Panc1 (cell line): Measurements from ENCODE around the gene CNOT4. TPM values are rescaled to one million over a fixed set of nuclear protein-coding genes. Genes with fewer than 3 reads are reported as not detected.

ENCODE experiments used
- ATAC-seq: fragments of 200-7000 bp; cut with Tn5 transposase; 2 replicates; pipeline ENCODE4 v1.9.1; 2020; ENCODE audit warnings: mild to moderate bottlenecking, moderate library complexity
- BruUV-seq: library from RNA; stranded (reverse); fragments of 400-500 nt; replicated peaks from 2 replicates; lab custom pipeline; 2021; lab: Mats Ljungman, UMichigan
- CTCF ChIA-PET: fragments of 300-600 bp; sonication (Branson Sonifier 250); formaldehyde crosslinking; loops from one replicate; lab custom pipeline; 2022; ENCODE audit warnings: antibody characterized with exemption; lab: Charles Lee
- POLR2A ChIA-PET: fragments of 300-600 bp; sonication (Branson Sonifier 250); formaldehyde crosslinking; loops from one replicate; lab custom pipeline; 2022; ENCODE audit warnings: antibody characterized with exemption; lab: Charles Lee
- DNase-seq: peaks from one replicate; pipeline ENCODE4 v3.0.0-alpha.2; 2010; ENCODE audit warnings: low read depth, low spot score
- H3K27ac ChIP-seq: 2 replicates; pipeline ENCODE4 v1.5.1; 2011; ENCODE audit warnings: mild to moderate bottlenecking, low read length, inconsistent platforms
- H3K27me3 ChIP-seq: fragments of 200-500 bp; sonication (Bioruptor generic); 2 replicates; pipeline ENCODE4 v1.6.0; 2014; ENCODE audit warnings: low read length, inconsistent platforms; ENCODE audit not compliant: control insufficient read depth, insufficient read depth
- H3K36me3 ChIP-seq: fragments of 200-500 bp; sonication (Bioruptor generic); 2 replicates; pipeline ENCODE4 v1.5.1; 2014; ENCODE audit warnings: inconsistent platforms, mild to moderate bottlenecking, low read length, moderate library complexity; ENCODE audit not compliant: control insufficient read depth, insufficient read depth
- H3K4me1 ChIP-seq: 2 replicates; pipeline ENCODE4 v1.5.1; 2011; ENCODE audit warnings: inconsistent platforms, mild to moderate bottlenecking, low read length, moderate library complexity; ENCODE audit not compliant: control insufficient read depth, insufficient read depth
- H3K4me3 ChIP-seq, 2 experiments: 2 replicates each; pipeline ENCODE4 v1.5.1; 2011 to 2012; ENCODE audit warnings: low read depth in 2 of 2, low read length in 2 of 2, mild to moderate bottlenecking in 2 of 2, inconsistent platforms in 1 of 2, moderate library complexity in 1 of 2
- H3K9me3 ChIP-seq: fragments of 200-500 bp; sonication (Bioruptor generic); 2 replicates; pipeline ENCODE4 v1.5.1; 2014; ENCODE audit warnings: low read depth, mild to moderate bottlenecking, inconsistent platforms, low read length, moderate library complexity; ENCODE audit not compliant: control insufficient read depth, insufficient read depth
- CTCF ChIP-seq: fragments of 450-650 bp; IDR thresholded peaks from 2 replicates; pipeline ENCODE4 v1.5.1; 2017; ENCODE audit warnings: mild to moderate bottlenecking
- POLR2AphosphoS5 ChIP-seq: IDR thresholded peaks from 2 replicates; pipeline ENCODE4 v1.6.1; 2012; ENCODE audit warnings: mild to moderate bottlenecking, low read depth, low read length, moderate library complexity
- REST ChIP-seq, 2 experiments: IDR thresholded peaks; 2 replicates each; pipeline ENCODE4 v1.6.1; 2011 to 2012; ENCODE audit warnings: low read depth in 2 of 2, control low read depth in 1 of 2, low read length in 1 of 2, mild to moderate bottlenecking in 1 of 2, moderate library complexity in 1 of 2; ENCODE audit not compliant: insufficient read depth in 1 of 2
- SIN3A ChIP-seq: IDR thresholded peaks from 2 replicates; pipeline ENCODE4 v1.6.1; 2012; ENCODE audit warnings: low read depth, mild to moderate bottlenecking, low read length, moderate library complexity, borderline replicate concordance; ENCODE audit not compliant: insufficient read depth
- TCF7L2 ChIP-seq: IDR thresholded peaks from 2 replicates; pipeline ENCODE4 v1.6.1; 2011; ENCODE audit warnings: mild to moderate bottlenecking, low read depth, low read length, inconsistent platforms
- in situ Hi-C: cut with HindIII; loops from 2 replicates; pipeline ENCODE4 v1.10.0; 2016; ENCODE audit warnings: low sequenced_read_pairs, low pct_unique_long_range_greater_than_20kb
- intact Hi-C: fragments of 100-400 bp; cut with micrococcal nuclease; formaldehyde crosslinking; loops from one replicate; pipeline ENCODE4 v1.10.0; 2022; ENCODE audit not compliant: unreplicated experiment
- total RNA-seq: library from RNA; stranded (reverse); gene quantifications from one replicate; pipeline ENCODE4 v1.2.1, GENCODE V29; 2021; ENCODE audit not compliant: unreplicated experiment

Gene CNOT4
- total RNA-seq, 1 experiment from 2014 or later = 22.3 TPM

- intact Hi-C loops = no loop called here
Observed at GRCh38 chr7:135539629-135540028, 29.7 kb upstream of the CNOT4 start.

GRCh38 chr7:135538376-135538775, 28.5 kb upstream of the CNOT4 start:
- no TSS peak for BruUV-seq
- Histone ChIP-seq H3K4me1 (no peaks in the 10 kb centered on the region), H3K27ac (no peak overlapping the region), H3K27me3 (peaks cover 4% of the 10 kb centered on the region; the same call in 1 of the 2 replicates), H3K9me3 (no peaks in the 10 kb centered on the region), H3K4me3 (no peak overlapping the region), H3K36me3 (no peaks in the 10 kb centered on the region)
- in situ Hi-C loops (no loop called here), intact Hi-C loops (no loop called here)
- POLR2A ChIA-PET = no interaction called here
- CTCF ChIA-PET = interaction anchor here (0.7 kb wide), 1 partner anchor 25 kb away, joined by 5 read pairs; no protein-coding TSS in a partner anchor
- ATAC-seq (no peak), DNase-seq (no peak)
- TF ChIP-seq REST (IDR thresholded peaks at IDR 0.05; ENCODE audit: insufficient read depth in 1 of 2, low read depth in 2 of 2, low read length in 1 of 2) (no peak), TCF7L2 (no peak), POLR2AphosphoS5 (no peak)

More at GRCh38 chr7:135539629-135540028, 29.7 kb upstream of the CNOT4 start:
- Histone ChIP-seq H3K4me1 (no peaks in the 10 kb centered on the region), H3K36me3 (no peaks in the 10 kb centered on the region), H3K27me3 (peaks cover 2% of the 10 kb centered on the region; the same call in 1 of the 2 replicates), H3K4me3 (no peak overlapping the region), H3K27ac (no peak overlapping the region), H3K9me3 (no peaks in the 10 kb centered on the region)
- POLR2A ChIA-PET = no interaction called here
- CTCF ChIA-PET = no interaction called here
- ATAC-seq (no peak), DNase-seq (no peak)
- in situ Hi-C loops = no loop called here
- BruUV-seq = no TSS peak
- TF ChIP-seq CTCF (no peak), REST (IDR thresholded peaks at IDR 0.05; ENCODE audit: insufficient read depth in 1 of 2, low read depth in 2 of 2, low read length in 1 of 2) (no peak), SIN3A (no peak), POLR2AphosphoS5 (no peak)
